Upper lobe of left lung (tissue), 4 donors: Measurements from ENCODE around the gene HIF1AN.

Experiments
- EP300 ChIP-seq, 4 donors: sonication (generic); formaldehyde crosslinking; IDR thresholded peaks; one replicate each; pipeline ENCODE4 v1.5.1; 2017; ENCODE audit warnings: antibody characterized with exemption in 4 of 4, control low read depth in 2 of 4
- POLR2A ChIP-seq, 4 donors: fragments of 450-650 bp; IDR thresholded peaks; one replicate each; pipeline ENCODE4 v1.5.1; 2016 to 2017; ENCODE audit warnings: antibody characterized with exemption in 4 of 4, mild to moderate bottlenecking in 2 of 4
- POLR2AphosphoS5 ChIP-seq, 2 donors: sonication (generic); formaldehyde crosslinking; IDR thresholded peaks; one replicate each; pipeline ENCODE4 v1.5.1; 2017; ENCODE audit warnings: antibody characterized with exemption in 2 of 2
- TF ChIP-seq, protein P1 (sequence below), 6 experiments: fragments of 450-650 bp in 4 of 6; fragments of 200-600 bp in 2 of 6; sonication (generic) in 2 of 6; IDR thresholded peaks; one replicate each; pipeline ENCODE4 v1.5.1; 2016 to 2019; ENCODE audit warnings: antibody characterized with exemption in 6 of 6

DNA sequence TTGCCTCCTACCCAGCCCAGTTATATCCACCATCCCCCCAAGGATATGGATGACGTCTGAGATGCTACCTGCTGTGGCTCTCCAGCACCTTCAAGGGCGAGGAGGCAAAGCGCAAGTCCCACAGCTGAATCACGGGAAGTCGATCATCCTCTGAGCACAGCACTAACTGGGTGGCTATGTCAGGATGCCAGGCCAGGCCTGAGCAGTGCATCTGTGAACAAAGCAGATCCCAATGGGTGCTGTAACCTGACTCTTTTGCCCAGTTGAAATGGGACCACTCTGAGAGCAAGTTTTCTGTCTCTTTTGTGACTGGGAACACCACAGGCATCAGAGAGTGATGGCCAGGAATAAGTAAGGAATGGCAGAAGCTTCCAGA is 28.4 kb upstream of the HIF1AN start:
- no peak for TF ChIP-seq POLR2A (IDR thresholded peaks at IDR 0.05)
- TF ChIP-seq, protein P1, sequence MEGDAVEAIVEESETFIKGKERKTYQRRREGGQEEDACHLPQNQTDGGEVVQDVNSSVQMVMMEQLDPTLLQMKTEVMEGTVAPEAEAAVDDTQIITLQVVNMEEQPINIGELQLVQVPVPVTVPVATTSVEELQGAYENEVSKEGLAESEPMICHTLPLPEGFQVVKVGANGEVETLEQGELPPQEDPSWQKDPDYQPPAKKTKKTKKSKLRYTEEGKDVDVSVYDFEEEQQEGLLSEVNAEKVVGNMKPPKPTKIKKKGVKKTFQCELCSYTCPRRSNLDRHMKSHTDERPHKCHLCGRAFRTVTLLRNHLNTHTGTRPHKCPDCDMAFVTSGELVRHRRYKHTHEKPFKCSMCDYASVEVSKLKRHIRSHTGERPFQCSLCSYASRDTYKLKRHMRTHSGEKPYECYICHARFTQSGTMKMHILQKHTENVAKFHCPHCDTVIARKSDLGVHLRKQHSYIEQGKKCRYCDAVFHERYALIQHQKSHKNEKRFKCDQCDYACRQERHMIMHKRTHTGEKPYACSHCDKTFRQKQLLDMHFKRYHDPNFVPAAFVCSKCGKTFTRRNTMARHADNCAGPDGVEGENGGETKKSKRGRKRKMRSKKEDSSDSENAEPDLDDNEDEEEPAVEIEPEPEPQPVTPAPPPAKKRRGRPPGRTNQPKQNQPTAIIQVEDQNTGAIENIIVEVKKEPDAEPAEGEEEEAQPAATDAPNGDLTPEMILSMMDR (IDR thresholded peaks at IDR 0.05): no peak
- TF ChIP-seq EP300 (IDR thresholded peaks at IDR 0.05): no peak
- TF ChIP-seq POLR2AphosphoS5 (IDR thresholded peaks at IDR 0.05): no peak
